GM06990 (cell line): Measurements from ENCODE around the gene GPR156.
"Not testable (repeated sequence)": the region's sequence is repeated elsewhere in the genome, so short reads cannot be mapped to it uniquely, and the experiment has no call there.

Experiments
- DNase-seq: peaks from one replicate; pipeline ENCODE4 v3.0.0-alpha.2; 2011; ENCODE audit not compliant: insufficient read length; ENCODE audit errors: extremely low read depth
- H3K27me3 ChIP-seq: replicated peaks from 2 replicates; pipeline ENCODE4 v1.6.0; 2011; ENCODE audit warnings: low read length; ENCODE audit not compliant: control insufficient read depth, insufficient read depth
- H3K36me3 ChIP-seq: 2 replicates; pipeline ENCODE4 v1.5.1; 2011; ENCODE audit warnings: low read length; ENCODE audit not compliant: control insufficient read depth, insufficient read depth
- H3K4me3 ChIP-seq: replicated peaks from 2 replicates; pipeline ENCODE4 v1.5.1; 2011; ENCODE audit warnings: low read depth, mild to moderate bottlenecking, control low read depth, low read length
- TF ChIP-seq, protein P1 (sequence below): IDR thresholded peaks from 2 replicates; pipeline ENCODE4 v1.5.1; 2011; ENCODE audit warnings: low read length, control low read depth, mild to moderate bottlenecking, inconsistent platforms; ENCODE audit not compliant: insufficient read depth, poor library complexity, severe bottlenecking

The GPR156 gene

DNA sequence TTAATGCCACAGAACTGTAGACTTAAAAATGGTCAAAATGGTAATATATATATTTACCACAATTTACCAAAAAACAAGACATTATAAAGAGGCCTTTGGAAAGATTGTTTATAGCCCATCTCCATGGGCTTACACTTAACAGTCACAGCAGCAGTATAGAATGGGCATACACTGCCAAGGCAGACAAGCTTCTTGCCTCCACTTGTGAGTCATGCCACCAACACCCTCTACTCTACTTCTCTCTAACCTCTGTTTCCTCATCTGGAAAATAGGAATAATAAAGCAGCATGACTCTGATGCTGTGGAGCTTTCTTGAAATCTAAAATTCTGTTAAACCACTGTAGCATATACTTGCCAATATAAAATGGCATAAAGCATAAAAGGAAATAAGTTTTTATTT lies 14.4 kb upstream of the GPR156 start:
- TF ChIP-seq, protein P1, sequence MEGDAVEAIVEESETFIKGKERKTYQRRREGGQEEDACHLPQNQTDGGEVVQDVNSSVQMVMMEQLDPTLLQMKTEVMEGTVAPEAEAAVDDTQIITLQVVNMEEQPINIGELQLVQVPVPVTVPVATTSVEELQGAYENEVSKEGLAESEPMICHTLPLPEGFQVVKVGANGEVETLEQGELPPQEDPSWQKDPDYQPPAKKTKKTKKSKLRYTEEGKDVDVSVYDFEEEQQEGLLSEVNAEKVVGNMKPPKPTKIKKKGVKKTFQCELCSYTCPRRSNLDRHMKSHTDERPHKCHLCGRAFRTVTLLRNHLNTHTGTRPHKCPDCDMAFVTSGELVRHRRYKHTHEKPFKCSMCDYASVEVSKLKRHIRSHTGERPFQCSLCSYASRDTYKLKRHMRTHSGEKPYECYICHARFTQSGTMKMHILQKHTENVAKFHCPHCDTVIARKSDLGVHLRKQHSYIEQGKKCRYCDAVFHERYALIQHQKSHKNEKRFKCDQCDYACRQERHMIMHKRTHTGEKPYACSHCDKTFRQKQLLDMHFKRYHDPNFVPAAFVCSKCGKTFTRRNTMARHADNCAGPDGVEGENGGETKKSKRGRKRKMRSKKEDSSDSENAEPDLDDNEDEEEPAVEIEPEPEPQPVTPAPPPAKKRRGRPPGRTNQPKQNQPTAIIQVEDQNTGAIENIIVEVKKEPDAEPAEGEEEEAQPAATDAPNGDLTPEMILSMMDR = no peak
- no peak for DNase-seq

DNA sequence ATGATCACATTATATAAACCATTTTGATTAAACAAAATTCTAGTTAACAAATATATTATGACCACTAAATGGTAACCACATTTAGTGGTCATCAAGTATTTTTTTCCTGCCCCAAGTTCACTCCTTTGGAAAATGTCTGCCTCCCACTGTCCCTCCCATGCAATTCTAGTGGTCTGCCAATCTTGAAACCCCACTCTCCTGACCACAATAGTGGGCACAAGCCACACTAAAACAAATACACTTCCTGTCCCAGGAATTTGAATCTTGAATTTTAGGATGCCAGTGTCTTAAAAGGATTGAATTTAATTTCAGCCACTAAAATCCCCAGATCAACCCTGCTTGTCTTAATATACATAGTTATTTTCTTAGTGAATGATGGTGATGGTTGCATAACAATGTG lies 14.0 kb upstream of the GPR156 start:
- TF ChIP-seq, protein P1 = no peak
- H3K4me3 ChIP-seq = no peak overlapping the region
- DNase-seq = no peak
- H3K36me3 ChIP-seq = no peaks in the 10 kb centered on the region
- no peaks in the 10 kb centered on the region for H3K27me3 ChIP-seq

More for the DNA sequence above, 14.4 kb upstream of the GPR156 start:
- no peaks in the 10 kb centered on the region for H3K36me3 ChIP-seq
- H3K4me3 ChIP-seq = no peak overlapping the region
- no peaks in the 10 kb centered on the region for H3K27me3 ChIP-seq

- not testable (repeated sequence) for H3K4me3 ChIP-seq, H3K36me3 ChIP-seq, H3K27me3 ChIP-seq, DNase-seq
Measured at GRCh38 chr3:120291552-120291951, 6.5 kb upstream of the GPR156 start.

DNA sequence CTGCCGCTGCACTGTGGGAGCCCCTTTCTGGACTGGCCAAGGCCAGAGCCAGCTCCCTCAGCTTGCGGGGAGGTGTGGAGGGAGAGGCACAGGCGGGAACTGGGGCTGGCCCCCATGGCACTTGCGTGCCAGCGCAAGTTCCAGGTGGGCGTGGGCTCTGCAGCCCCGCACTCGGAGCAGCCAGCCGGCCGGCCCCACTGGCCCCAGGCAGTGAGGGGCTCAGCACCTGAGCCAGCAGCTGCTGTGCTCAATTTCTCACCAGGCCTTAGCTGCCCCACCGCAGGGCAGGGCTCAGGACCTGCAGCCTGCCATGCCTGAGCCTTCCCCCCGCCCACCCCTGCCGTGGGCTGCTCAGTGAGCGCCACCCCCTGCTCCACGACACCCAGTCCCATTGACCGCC lies 4.6 kb upstream of the GPR156 start:
- Histone ChIP-seq H3K4me3 (no peak overlapping the region), H3K27me3 (no peaks in the 10 kb centered on the region), H3K36me3 (no peaks in the 10 kb centered on the region)
- DNase-seq = no peak
- TF ChIP-seq, protein P1 = no peak

GRCh38 chr3:120286465-120286864 lies 1.4 kb upstream of the GPR156 start:
- H3K27me3 ChIP-seq = no peaks in the 10 kb centered on the region
- no peaks in the 10 kb centered on the region for H3K36me3 ChIP-seq
- H3K4me3 ChIP-seq = no peak overlapping the region
- no peak for DNase-seq
- TF ChIP-seq, protein P1 = no peak

DNA sequence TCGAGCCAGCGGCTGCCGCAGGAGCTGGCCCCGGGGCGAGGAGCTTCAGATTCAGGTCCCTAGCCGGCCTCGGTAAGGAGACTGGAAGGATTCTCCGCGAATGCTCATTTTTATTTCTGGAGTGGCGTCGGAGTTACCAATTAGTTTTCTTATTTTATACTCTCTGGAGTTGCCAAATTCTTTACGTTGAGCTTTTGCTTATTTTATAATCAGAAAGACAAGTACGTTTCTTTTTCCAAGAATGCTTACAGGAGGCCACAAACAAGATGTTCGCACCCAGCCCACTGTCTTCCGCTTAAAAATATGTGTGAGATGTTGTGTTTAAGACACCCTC lies 453 bp upstream of the GPR156 start:
- Histone ChIP-seq H3K36me3 (no peaks in the 10 kb centered on the region), H3K4me3 (no peak overlapping the region), H3K27me3 (no peaks in the 10 kb centered on the region)
- DNase-seq = no peak
- TF ChIP-seq, protein P1 = no peak
